ENCODE measurements around the gene SEPSECS.

SEPSECS gene

DNA sequence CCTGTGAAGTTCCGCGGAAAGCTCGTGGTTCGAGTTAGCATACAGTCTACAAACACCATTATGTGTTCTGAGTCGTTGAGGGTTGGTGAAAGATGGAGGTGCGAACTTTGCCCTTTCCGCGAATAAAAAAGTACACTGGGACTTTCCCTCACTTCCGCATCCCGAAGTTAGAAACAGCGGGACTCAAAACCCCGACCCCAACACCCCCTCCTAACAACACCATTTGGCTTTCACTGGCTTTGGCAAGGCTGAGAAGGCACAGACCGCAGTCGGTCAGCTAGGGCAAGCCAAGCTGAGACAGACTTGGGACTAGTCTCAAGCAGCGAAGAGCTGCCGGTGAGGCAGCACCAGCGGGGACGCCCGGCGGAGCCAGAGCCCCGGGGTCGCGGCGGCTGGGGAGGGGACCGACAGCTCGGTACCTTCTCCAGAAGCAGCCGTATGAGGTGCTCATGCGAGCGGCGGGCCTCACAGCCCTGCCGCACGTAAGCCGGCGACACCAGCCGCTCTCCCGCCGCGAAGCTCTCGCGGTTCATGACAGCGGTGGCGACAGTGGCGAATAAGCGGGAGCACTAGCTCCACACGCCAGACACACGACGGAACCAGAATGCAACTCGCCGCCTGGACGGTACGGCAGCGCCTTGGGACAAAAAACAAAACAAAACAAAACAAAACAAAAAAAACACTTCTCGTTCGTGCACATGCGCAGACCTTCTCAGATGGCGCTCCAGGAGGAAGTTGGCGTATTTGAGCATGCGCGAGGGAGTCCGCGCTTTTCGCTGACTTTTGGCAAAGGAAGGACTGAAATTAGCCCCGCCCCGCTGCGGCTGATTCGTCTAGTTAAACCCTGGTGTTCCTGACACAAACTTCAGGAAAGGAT is at the start of gene SEPSECS:
Gene SEPSECS, minus strand, starts transcription at position 613 of the 877 bp plus-strand sequence. Its CDS starts 80 bp downstream, at position 533.
- peak; percentile 85 for DNase-seq

DNA sequence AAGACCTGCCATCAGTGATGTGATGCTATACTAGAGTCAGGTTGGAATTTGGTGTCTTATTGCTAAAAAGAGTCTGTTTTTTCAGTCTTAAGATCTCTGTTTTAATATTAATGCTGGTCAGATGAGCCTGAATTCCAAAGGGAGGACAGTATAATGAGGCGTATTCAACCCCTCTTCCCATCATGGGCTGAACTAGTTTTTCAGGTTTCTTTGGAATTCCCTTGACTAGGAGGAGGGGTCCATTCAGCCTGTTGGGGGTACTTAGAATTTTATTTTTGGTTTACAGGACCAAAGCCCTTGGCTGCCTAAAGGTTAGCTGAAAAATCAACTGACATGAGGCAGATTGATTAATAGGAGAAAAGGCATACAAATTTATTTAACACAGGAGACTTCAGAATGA is 49.5 kb upstream of the SEPSECS start:
- no peak for DNase-seq

DNA sequence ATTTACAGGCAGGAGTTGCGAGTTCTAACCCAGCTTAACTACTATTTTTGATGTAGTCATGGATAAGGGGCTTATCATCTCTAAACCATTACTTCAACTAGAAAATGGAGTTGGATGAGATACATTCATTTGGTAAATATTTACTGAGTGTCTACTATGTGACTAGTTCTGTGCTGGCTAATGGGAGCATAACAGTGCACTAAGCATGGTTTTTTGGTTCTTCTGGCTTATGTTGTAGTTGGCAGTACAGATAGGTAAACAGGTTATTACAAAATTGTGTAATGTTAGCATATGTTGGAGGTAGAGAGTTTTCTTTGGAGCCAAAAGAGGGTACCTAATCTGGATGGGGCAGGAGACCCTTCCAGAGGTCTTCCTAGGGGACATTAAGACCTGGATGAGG is 47.7 kb upstream of the SEPSECS start:
- DNase-seq: no peak

DNA sequence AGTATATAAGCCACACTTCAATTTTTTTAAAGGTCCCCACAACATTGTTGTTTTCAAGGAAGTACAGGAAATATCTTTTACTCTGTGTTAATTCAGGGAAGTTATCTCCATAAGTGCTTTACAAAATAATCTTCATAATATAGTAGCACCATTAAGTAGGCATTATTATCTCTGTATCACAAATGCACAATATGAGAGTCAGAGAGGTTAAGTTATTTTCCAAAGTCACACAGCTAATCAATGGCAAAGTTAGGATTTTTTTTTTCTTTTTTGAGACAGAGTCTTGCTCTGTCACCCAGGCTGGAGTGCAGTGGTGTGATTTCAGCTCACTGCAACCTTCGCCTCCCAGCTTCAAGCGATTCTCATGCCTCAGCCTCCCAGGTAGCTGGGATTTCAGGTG is 38.5 kb upstream of the SEPSECS start:
- DNase-seq: no peak

DNA sequence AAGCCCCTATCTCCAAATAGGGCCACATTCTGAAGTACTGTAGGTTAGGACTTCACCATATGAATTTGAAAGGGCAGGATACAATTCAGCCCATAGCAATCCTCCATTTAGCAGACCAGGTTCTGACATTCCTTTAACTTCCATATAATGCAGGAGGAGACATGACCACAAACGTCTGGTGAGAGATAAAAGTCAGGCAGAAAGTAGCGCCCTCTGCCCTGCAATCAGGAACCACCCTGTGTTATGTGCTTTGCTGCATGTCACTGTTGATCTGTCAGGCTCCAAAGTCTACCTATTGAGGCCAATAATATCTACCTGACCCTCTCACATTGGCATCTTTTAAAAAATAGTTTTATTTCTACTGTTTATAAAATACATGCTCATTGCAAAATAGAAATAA is 30.2 kb upstream of the SEPSECS start:
- DNase-seq: no peak

DNA sequence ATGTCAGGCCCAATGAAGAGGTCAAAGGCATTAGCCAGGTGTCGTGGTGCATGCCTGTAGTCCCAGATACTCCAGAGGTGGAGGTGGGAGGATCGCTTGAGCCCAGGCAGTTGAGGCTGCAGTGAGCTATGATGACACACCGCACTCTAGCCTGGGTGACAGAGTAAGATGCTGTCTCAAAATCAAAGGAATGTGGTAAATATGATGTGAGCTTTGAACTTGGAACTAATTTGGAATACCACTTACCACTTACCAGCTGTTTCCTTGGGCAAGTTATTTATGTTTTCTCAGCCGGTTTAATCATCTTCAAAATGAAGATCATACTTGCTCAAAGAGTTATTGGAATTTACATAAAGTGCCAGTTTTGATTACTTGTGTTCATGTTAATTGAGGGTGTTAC is 23.8 kb upstream of the SEPSECS start:
- DNase-seq: no peak

DNA sequence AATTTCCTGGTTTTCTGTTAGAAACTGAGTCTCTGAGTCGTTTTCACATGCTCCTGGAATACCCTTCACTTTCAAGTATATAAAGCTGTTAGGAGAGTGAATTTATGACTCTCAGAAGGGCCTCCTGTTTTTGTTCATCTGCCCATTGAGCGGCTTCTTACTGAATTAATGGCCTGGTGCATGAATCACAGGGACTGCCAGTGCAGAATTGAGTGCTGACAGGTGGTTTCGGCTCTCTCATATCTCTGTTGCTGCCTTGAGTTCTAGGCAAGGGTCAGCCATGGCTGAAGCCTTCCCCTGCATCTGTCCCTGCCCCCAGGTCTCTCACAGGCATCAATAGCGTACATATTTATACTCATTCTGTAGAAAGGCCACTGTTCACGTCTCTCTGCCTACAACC is 22.7 kb upstream of the SEPSECS start:
- no peak for DNase-seq

DNA sequence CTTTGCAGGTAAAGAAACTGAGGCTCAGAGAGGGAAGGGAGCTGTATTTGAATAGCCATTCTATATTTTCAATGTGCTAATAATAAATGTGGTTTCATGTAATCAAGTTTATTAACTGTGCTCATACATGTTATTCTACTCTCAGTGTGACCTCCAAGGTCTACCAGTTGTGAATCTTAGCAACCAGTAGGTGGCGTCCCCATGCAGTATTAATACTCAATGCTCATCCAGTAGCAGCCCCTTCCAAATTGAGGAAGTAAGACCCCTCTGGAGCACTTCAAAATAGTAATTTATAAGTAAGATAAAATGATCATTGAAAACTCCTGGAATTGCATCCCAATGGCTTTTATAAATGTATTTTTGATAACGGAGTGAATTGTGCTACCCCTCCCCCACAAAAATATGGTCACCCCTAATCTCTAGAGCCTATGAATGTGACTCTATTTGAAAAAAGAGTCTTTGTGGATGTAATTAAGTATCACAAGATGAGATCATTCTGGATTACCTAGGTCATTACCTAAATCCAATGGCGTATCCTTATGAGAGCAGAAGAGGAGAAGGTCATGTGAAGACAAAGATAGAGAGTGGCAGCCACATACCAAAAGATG is 20.4 kb upstream of the SEPSECS start:
- peak; percentile 4 for DNase-seq

DNA sequence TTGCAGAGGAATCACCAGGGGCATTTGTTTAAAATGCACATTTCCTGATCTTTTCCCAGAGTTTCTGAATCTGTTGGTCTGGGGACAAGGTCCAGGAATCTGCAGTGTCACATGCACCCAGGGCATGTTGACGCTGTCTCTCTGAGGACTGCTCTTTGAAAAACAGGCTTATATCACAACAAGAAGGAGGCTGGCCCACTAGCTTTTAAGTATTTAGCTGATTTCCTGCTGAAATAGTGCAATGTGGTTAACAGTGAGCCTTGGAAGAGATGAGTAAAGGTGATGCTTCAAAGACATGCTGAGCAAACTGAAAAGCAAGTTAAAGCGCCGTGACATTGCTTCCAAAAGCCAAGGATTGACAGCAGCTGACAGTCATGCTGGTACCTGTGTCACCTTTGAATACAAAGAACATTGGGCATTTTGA is 18.6 kb upstream of the SEPSECS start:
- no peak for DNase-seq

DNA sequence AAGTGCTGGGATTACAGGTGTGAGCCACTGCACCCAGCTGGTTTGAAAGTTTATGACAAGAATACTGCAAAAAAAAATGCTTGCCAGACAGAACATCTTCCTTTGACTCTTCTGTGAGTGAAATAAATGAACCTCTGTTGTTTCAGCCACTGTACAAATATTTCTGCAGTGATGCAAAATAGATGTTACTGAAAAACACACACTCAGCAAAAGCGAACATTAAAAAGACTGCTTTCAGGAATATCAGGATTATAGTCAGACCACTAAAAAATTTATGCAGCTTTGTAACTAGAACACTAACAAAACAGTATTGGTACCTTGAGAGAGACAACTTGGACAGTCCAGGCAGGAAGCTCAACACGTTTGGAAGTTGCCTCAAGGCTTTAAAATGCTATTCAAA is 16.9 kb upstream of the SEPSECS start:
- no peak for DNase-seq

DNA sequence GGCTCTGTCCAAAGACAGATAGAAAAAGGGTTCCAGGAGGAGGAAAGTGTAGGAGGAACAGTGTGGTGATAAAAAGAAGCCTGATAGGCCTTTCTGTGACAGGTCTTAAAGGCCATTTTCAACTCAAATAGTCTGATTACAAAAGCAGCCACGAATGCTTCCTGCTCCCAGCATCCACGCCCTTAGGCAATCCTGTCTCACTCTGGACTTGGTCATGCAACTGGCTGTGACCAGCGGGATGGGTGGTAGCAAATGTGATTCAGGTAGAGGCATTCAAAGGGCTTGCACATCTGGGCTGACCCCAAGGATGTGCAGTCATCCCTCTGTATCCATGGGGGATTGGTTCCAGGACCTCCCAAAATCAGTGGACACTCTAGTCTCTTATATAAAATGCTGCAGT is 14.4 kb upstream of the SEPSECS start:
- DNase-seq: no peak

DNA sequence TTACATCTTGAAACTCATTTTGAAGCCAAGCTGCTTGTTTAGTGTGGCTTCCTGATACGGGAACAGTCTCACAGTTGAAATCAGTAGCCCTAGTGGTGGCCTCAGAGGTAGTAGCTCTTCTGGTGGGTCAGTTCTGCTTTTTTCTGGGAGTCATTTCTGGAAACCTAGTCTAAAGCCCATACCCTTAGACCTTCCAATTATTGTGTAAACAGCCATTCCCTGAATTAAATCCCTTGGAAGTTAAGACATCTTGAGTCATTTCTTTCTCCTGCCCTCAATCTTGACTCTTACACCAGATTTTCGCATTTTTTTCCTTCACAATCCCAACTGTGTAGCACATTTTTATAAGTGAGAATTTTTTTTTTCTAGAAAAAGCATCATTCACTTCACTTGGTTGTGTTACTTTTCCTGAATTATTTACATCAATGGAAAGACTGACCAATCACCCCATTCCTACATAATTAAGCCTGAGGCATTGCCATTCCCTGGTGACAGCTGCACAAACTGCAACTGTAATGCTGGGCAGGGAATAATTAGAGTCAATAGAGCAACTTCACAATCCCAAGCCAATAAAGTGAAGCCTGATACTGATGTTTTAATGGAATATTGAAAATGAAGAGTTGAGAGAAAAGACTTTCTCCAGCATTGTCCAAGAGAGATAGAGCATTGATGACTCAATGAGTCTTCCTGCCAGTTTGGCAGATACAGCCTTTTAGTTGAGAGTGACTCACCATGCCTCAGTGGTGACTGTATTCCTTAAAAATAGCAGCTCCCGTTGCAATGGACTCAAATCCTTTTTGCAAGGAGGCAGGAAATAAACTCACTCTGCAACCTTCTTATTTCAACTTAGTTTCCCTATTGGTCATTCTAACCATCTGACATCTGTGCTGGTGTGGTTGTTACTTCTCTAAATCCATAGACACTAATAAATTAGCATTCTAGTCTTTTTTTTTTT is 13.0 kb upstream of the SEPSECS start:
- no peak for DNase-seq

DNA sequence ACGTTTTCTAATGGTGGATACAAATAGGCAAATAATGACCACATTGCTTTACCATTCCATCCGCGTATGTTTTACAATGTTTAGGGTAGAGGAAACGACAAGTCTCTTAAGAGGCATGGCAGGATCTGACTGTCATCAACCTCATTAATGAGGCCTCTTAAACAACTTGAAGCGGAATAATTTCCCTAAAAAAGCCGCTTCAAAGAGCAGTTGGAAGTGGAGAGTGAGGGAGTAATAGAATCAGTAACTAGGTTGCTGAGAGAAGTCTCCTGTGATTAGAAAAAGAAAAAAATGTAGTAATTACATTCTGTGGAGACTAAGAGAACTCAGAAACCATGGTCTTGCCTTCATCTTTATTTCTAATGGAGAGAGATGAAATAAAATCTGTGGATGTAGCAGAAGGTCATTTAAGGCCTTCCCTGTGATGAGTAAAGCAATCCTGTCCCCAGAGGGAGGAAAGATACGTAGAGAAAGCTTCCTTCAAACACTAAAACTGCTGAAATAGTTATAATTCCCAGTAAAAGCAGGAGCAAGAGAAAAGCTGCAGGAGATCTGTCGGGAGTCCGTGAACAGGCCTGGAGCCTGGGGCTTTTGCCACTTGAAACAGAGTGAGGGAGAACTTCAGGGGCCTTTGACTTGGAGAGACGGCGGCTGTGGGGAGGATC is 11.1 kb upstream of the SEPSECS start:
- DNase-seq: no peak

DNA sequence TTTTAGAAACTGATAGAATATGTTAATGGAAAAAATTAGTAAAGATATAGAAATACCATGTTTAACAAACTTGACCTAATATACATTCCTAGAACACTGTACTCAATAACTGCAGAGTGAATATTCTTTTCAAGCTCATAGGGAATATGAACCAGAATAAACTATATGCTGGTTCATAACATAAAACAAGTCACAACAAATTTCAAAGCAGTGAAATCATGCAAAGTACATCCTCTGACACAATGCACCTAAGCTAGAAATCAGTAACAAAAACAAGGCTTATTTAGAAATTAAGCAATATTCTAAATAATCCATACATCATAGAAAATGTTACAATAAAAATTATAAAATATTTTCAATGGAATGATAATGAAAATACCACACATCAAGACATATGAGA is 9.2 kb upstream of the SEPSECS start:
- no peak for DNase-seq

DNA sequence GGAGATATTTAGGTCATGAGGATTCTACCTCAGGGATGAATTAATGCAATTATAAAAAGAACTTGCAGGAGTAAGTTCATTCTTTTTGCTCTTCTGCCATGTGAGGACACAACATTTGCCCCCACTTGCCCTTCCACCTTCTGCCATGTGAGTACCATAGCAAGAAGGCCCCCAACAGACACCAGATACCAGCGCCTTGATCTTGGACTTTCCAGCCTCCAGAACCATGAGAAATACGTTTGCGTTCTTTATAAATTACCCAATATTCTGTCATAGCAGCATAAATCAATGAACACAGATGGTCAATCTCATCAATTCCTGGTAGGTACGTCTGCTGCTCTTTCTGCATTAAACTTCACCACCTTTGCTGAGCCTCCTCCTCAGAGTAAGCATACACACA is 5.7 kb upstream of the SEPSECS start:
- DNase-seq: no peak

DNA sequence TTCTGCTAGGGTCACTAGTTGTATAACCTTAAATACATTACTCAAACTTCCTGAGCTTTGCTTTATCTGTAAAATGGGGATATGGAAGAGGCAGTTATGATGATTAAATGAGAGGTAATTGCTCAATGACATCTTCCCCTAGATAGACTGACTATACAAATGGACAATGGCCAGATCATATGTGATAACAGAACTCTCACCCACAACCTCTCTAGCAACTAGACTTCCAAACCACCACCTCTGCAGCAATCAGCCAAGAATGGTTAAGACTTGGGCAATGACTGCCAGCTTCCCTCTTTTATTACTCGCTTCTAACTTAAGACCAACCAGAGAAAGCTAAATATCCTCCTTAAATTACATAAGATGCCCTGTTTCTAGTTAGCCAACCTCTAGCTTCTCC is 2.9 kb upstream of the SEPSECS start:
- no peak for DNase-seq

DNA sequence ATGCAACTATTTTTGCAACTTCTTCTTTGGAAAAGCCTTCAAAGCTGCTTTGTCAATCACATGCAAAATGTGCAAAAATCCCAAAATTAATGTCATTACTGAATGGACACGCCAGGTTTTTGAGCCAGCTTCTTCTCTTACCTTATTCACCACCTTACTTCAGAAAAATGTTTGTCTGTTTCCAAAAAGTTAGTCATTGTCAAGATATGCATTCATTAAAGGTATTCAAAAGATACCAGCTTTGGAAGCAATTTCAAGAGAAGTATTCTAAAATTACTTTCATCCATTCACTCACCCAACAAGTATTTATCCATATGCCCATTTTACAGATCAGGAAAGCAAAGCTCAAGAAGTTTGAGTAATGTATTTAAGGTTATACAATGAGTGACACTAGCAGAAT is 2.3 kb upstream of the SEPSECS start:
- DNase-seq: no peak

DNA sequence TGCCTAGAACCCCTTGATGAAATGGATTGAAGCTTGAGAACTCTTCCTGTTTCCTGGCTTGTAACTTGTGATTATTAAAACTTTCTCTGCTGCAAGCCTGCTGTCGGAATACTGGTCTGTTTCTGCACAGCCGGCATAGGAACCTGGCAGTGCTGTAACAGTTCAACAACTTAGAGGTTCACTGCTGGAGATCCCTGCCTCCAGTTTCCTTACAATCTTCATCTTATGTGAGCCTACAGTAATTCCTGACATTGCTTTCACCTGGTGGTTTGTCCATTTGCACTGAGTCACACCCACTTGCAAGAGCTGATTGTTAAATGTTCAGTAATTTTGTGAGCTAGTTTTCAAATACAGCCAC is 1.3 kb upstream of the SEPSECS start:
- DNase-seq: no peak

DNA sequence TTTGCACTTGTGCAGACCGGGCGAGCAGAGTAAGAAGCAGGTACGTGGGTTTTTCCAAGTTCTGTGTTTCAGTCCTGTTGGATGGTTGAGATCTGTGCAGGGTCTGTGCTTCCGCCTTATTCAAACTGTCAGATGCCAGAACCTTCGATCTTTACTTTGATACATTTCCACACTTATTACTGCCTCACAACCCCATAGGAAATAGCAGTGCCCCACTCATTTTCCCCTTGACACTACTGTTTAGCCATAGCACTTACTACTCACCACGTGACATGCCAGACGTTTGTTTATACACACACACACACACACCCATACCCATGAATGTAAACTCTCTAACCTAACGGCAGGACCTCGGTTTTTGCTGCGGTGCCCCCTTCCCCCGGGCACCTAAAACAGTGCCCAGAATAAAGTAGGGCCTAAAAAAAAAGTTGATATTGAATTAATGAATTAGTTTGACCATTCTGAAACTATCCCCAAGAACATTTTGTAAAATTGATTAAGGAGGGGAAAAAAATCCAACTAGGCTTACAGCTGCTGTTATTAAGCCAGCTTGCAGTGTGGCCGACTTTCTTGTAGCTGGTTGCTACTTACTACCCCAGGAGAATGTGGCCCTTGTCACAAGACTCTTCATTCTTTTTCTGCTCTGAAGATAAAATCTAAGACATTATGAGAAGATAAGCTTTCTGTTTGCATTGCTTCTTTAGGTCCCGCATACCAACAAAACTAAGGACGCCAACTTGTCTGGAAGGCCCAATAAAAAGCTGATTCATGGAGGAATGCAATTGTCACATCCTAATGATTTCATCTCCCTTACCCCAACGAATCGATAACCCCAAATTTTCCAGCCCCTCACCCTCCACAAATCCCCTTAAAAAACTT is 704 bp upstream of the SEPSECS start:
- DNase-seq: no peak

DNA sequence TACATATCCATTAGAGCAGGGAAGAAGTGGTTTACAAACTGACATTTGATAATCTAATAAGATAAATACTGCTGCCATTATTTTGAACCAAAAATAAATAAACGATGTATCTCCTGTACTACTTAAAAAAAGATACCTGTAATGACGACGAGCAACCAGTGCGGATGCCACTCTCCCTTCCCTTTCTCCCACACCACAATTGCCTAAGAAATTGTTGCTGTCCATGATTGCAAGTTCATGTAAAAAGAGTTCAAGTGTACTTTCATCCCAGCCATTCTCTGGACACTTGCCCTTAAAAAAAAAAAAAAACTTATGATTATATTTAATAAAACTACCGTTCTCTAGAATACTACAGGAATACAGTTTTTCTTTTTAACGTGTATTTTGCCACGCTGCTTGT is 1.4 kb downstream of the SEPSECS start:
- DNase-seq: no peak

DNA sequence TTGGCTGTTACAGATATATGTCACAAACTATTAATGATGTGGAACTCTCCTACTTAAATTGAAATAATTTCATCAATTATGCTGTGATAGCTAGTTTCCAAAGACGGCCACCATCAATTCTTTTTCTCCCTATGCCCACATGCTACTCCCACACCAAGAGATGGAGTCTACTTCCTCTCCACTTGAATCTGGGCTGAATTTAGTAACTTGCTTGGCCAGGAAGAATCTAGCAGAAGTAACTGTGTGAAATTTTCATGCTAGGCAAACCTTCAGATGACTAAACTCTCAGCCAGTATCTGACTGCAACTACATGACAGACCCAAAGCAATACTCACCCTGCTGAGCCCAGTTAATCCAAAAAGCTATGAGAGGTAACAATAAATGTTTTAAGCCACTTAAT is 3.2 kb downstream of the SEPSECS start:
- DNase-seq: no peak

DNA sequence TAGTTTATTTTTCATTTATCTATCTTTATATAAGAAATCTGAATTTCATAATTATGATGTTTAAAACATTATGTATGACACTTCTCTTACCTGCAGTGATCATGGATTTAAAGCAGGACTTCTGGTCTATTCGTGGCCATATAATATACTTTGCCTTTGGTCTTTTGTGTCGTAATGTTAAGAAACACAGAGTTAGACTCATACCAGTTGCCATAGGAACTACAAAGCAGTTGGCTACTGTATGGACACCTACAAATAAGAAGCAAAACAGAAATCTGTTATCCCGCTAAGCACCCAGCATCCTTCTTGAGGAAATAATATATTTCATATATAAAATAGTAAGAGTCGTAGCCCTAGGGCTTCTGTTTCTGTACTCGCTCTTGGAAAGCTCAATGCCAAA is 4.3 kb downstream of the SEPSECS start:
- DNase-seq: no peak

All from NCI-H2171 treated with DMSO at 0.1 percent for 48 hours (cell line).